ENCODE measurements around the gene DCP1A. TPM values are rescaled to one million over a fixed set of nuclear protein-coding genes. Genes with fewer than 3 reads are reported as not detected.
"Not testable (repeated sequence)": the region's sequence is repeated elsewhere in the genome, so short reads cannot be mapped to it uniquely, and the experiment has no call there.

Gene DCP1A
- total and polyA plus RNA-seq, 9 of the 15 experiments (the other 6 are each of a cell fraction or from before 2014, with no cell fraction given), result 6.6 to 33.7 (median 13.3) TPM

DNA sequence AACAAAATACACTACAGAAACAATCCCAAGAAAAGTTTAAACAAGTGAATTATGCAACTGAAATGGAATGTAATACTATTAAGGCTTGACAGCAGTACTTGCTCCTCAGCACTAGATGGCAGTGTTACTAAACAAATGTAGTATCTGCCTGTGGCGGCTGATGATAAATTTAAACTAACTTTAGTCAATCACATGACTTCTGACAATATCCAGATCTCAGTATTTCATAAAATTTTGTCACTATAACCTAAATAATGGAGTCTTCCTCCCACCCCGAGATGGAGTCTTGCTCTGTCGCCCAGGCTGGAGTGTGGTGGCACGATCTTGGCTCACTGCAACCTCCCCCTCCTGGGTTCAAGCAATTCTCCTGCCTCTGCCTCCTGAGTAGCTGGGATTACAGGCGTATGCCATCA, 47.7 kb downstream of the DCP1A start:
- DNase-seq (ENCODE audit: extremely low read depth in 1 of 4, low spot score in 3 of 4) (peak; percentile 30 to 43 (median 38)), FAIRE-seq (peak; percentile 87), ATAC-seq (peak; percentile 80)
- H3K4me2 ChIP-seq (ENCODE audit: insufficient read depth, low read length); H3K9me1 ChIP-seq (ENCODE audit: control insufficient read depth, insufficient read depth, low read length); H3K79me2 ChIP-seq (ENCODE audit: control insufficient read depth, insufficient read depth, low read length); H3K4me1 ChIP-seq (replicated peaks in 1 of 2; ENCODE audit: control insufficient read depth in 2 of 2, insufficient read depth in 2 of 2, low read length in 2 of 2); POLR2A ChIA-PET; H3K4me3 ChIP-seq; H3K27me3 ChIP-seq (ENCODE audit: control insufficient read depth in 2 of 2, insufficient read depth in 2 of 2, low read length in 2 of 2); BruUV-seq (replicated peaks); H3K9ac ChIP-seq (ENCODE audit: insufficient read depth in 1 of 2, low read depth in 2 of 2, low read length in 2 of 2); in situ Hi-C loops (cut with MboI); H2AFZ ChIP-seq (ENCODE audit: low read depth, low read length); H3K27ac ChIP-seq (ENCODE audit: extremely low read depth, low read depth, low read length); H4K20me1 ChIP-seq (replicated peaks; ENCODE audit: control insufficient read depth, insufficient read depth, low read length); H3K9me3 ChIP-seq (replicated peaks; ENCODE audit: control insufficient read depth, insufficient read depth, low read depth, low read length); TF ChIP-seq CEBPG (CRISPR knock-in tag; IDR thresholded peaks at IDR 0.05); PBX2 (CRISPR knock-in tag; IDR thresholded peaks at IDR 0.05; ENCODE audit: low read depth): not testable (repeated sequence)
- CTCF ChIA-PET (ENCODE audit: low intra/inter-chr PET ratio), result interaction anchor here (0.7 to 1.9 kb wide), 3 partner anchors 51 to 411 kb away, joined by 3 to 4 read pairs (median 3); no protein-coding TSS in a partner anchor
- peaks cover 42% of the 10 kb centered on the region for H3K36me3 ChIP-seq (ENCODE audit: control insufficient read depth, insufficient read depth, low read length)
- WGBS (ENCODE audit: insufficient coverage, low coverage, missing lambda C conversion rate), result 40% methylated on average over 4 of the region's 5 CpGs
- intact Hi-C loops (cut with micrococcal nuclease), result loop anchor here (2.0 to 10.0 kb wide), 3 partner anchors 73 to 415 kb away; no protein-coding TSS in a partner anchor
- peak in 1 of 2 experiments; percentile 57; a peak in 2 of 4 replicates for TF ChIP-seq CEBPG (tag; conservative IDR thresholded peaks at IDR 0.05 in 1 of 2, IDR thresholded peaks at IDR 0.05 in 1 of 2)
- TF ChIP-seq, protein P1, sequence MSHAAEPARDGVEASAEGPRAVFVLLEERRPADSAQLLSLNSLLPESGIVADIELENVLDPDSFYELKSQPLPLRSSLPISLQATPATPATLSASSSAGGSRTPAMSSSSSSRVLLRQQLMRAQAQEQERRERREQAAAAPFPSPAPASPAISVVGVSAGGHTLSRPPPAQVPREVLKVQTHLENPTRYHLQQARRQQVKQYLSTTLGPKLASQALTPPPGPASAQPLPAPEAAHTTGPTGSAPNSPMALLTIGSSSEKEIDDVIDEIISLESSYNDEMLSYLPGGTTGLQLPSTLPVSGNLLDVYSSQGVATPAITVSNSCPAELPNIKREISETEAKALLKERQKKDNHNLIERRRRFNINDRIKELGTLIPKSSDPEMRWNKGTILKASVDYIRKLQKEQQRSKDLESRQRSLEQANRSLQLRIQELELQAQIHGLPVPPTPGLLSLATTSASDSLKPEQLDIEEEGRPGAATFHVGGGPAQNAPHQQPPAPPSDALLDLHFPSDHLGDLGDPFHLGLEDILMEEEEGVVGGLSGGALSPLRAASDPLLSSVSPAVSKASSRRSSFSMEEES (CRISPR knock-in tag; IDR thresholded peaks at IDR 0.05), result peak; percentile 87
- TF ChIP-seq, protein P2, sequence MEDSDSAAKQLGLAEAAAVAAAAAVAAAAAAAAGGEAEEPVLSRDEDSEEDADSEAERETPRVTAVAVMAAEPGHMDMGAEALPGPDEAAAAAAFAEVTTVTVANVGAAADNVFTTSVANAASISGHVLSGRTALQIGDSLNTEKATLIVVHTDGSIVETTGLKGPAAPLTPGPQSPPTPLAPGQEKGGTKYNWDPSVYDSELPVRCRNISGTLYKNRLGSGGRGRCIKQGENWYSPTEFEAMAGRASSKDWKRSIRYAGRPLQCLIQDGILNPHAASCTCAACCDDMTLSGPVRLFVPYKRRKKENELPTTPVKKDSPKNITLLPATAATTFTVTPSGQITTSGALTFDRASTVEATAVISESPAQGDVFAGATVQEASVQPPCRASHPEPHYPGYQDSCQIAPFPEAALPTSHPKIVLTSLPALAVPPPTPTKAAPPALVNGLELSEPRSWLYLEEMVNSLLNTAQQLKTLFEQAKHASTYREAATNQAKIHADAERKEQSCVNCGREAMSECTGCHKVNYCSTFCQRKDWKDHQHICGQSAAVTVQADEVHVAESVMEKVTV (CRISPR knock-in tag; IDR thresholded peaks at IDR 0.05), result peak; percentile 45; the same call in 1 of the 2 replicates
- peak; percentile 46 to 83 (median 68) for TF ChIP-seq CTCF (IDR thresholded peaks at IDR 0.05 in 2 of 3, conservative IDR thresholded peaks at IDR 0.05 in 1 of 3; ENCODE audit: insufficient read depth in 2 of 3, low read depth in 1 of 3, low read length in 3 of 3)
- TF ChIP-seq CEBPB (tag; IDR thresholded peaks at IDR 0.05), result peak; percentile 48
- TF ChIP-seq SMC3 (conservative IDR thresholded peaks at IDR 0.05; ENCODE audit: insufficient read depth, low read depth, low read length), result 0 out of 2 replicates have a peak, but pooled peaks have one; percentile 29
- peak; percentile 39; the same call in 1 of the 2 replicates for TF ChIP-seq RAD51 (IDR thresholded peaks at IDR 0.05; ENCODE audit: borderline replicate concordance, low read depth)
- TF ChIP-seq MEIS2 (IDR thresholded peaks at IDR 0.05; ENCODE audit: partially characterized antibody), result peak; percentile 63
- 0 out of 2 replicates have a peak, but pooled peaks have one; percentile 28 for TF ChIP-seq SP1 (CRISPR knock-in tag; IDR thresholded peaks at IDR 0.05)
- peak; percentile 51; the same call in 1 of the 2 replicates for TF ChIP-seq PBX2 (tag; conservative IDR thresholded peaks at IDR 0.05; ENCODE audit: low read depth)

Measured in K562 (cell line).